ENCODE results near the gene NCF2. TPM values are rescaled to one million over a fixed set of nuclear protein-coding genes. Genes with fewer than 3 reads are reported as not detected.

Gene NCF2
- total RNA-seq, 2 experiments from 2014 or later, result 14.0 to 14.3 TPM

- CTCF ChIA-PET, result interaction anchor here (0.6 kb wide), 1 partner anchor 15 kb away, joined by 3 read pairs; no protein-coding TSS in a partner anchor
These were observed 6.2 kb upstream of the NCF2 start for GRCh38 chr1:183596500-183596899.

GRCh38 chr1:183595537-183595936 is 5.3 kb upstream of the NCF2 start:
- CTCF ChIA-PET, result no interaction called here
- Mint-ChIP-seq H3K36me3 (ENCODE audit: low read depth) (no peaks in the 10 kb centered on the region), H3K27ac (no peak overlapping the region), H3K27me3 (ENCODE audit: low read depth) (no peaks in the 10 kb centered on the region), H3K4me1 (ENCODE audit: low read depth) (peaks cover 29% of the 10 kb centered on the region), H3K4me3 (no peak overlapping the region), H3K9me3 (no peaks in the 10 kb centered on the region)
- intact Hi-C loops (cut with micrococcal nuclease), result no loop called here
- no peak for DNase-seq

More at GRCh38 chr1:183596500-183596899, 6.2 kb upstream of the NCF2 start:
- H3K4me1 Mint-ChIP-seq (ENCODE audit: low read depth), result peaks cover 22% of the 10 kb centered on the region
- no peaks in the 10 kb centered on the region for H3K9me3 Mint-ChIP-seq
- H3K27ac Mint-ChIP-seq, result no peak overlapping the region
- no peak for DNase-seq
- H3K36me3 Mint-ChIP-seq (ENCODE audit: low read depth), result no peaks in the 10 kb centered on the region
- no peak overlapping the region for H3K4me3 Mint-ChIP-seq
- no peaks in the 10 kb centered on the region for H3K27me3 Mint-ChIP-seq (ENCODE audit: low read depth)
- intact Hi-C loops (cut with micrococcal nuclease), result no loop called here

DNA sequence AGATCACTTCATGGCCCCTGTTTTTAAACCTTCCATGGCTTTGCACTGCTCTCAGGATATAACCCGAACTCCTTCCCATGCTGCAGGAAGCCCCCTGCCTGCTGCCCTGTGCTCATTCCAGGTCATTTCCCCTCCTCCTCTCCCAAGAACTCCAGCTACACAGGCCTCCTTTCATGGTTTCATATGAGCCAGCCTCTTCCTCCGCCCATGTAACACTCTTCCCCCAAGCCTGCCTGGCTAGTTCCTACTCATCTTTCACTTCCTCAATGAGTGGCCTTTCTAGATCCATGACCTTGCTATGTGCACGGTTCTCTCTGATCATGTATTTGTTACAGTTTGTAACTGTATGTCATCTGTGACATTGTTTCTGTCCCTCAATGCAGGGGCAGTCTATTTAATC is 3.1 kb upstream of the NCF2 start:
- no peaks in the 10 kb centered on the region for H3K36me3 Mint-ChIP-seq (ENCODE audit: low read depth)
- H3K9me3 Mint-ChIP-seq, result no peaks in the 10 kb centered on the region
- no peak overlapping the region for H3K27ac Mint-ChIP-seq
- H3K4me1 Mint-ChIP-seq (ENCODE audit: low read depth), result peaks cover 45% of the 10 kb centered on the region
- CTCF ChIA-PET, result interaction anchor here (0.9 kb wide), 1 partner anchor 123 kb away, joined by 4 read pairs; no protein-coding TSS in a partner anchor
- peak; percentile 18 for DNase-seq
- no peaks in the 10 kb centered on the region for H3K27me3 Mint-ChIP-seq (ENCODE audit: low read depth)
- intact Hi-C loops (cut with micrococcal nuclease), result no loop called here
- H3K4me3 Mint-ChIP-seq, result no peak overlapping the region

GRCh38 chr1:183592733-183593132 is 2.5 kb upstream of the NCF2 start:
- Mint-ChIP-seq H3K4me3 (no peak overlapping the region), H3K9me3 (no peaks in the 10 kb centered on the region), H3K27me3 (ENCODE audit: low read depth) (no peaks in the 10 kb centered on the region), H3K27ac (no peak overlapping the region), H3K36me3 (ENCODE audit: low read depth) (no peaks in the 10 kb centered on the region), H3K4me1 (ENCODE audit: low read depth) (peaks cover 42% of the 10 kb centered on the region)
- intact Hi-C loops (cut with micrococcal nuclease), result no loop called here
- DNase-seq, result no peak
- CTCF ChIA-PET, result interaction anchor here (0.9 kb wide), 1 partner anchor 122 kb away, joined by 4 read pairs; no protein-coding TSS in a partner anchor

DNA sequence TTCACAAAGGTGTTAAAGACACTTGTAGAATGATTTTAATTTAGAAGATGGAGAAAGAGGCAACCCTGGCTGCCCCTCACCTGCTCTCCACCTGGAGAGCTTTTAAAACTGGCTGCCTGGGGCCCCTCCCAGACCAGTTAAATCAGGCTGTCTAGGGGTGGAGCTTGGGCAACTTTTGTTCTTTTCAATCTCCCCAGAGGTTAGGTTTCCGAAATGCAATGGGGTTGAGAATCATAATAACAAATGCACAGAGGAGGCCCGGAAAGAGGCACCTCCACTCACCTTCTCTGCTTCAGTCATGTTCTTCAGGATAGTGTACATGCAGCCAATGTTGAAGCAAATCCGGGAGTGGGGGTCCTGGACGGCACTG is 400 bp downstream of the NCF2 start:
- peak overlapping the region; percentile 93 for H3K27ac Mint-ChIP-seq
- intact Hi-C loops (cut with micrococcal nuclease), result loop anchor here (1.0 to 2.0 kb wide), 5 partner anchors 23 to 120 kb away; no protein-coding TSS in a partner anchor
- DNase-seq, result no peak
- H3K4me1 Mint-ChIP-seq (ENCODE audit: low read depth), result peaks cover 42% of the 10 kb centered on the region
- H3K9me3 Mint-ChIP-seq, result no peaks in the 10 kb centered on the region
- CTCF ChIA-PET, result no interaction called here
- peak overlapping the region; percentile 49 for H3K4me3 Mint-ChIP-seq
- no peaks in the 10 kb centered on the region for H3K27me3 Mint-ChIP-seq (ENCODE audit: low read depth)
- H3K36me3 Mint-ChIP-seq (ENCODE audit: low read depth), result no peaks in the 10 kb centered on the region

GRCh38 chr1:183589384-183589783 is 875 bp downstream of the NCF2 start:
- no peak for DNase-seq
- intact Hi-C loops (cut with micrococcal nuclease), result no loop called here
- CTCF ChIA-PET, result no interaction called here
- Mint-ChIP-seq H3K27me3 (ENCODE audit: low read depth) (no peaks in the 10 kb centered on the region), H3K9me3 (no peaks in the 10 kb centered on the region), H3K4me1 (ENCODE audit: low read depth) (peaks cover 42% of the 10 kb centered on the region), H3K4me3 (peak overlapping the region; percentile 49), H3K36me3 (ENCODE audit: low read depth) (no peaks in the 10 kb centered on the region), H3K27ac (peak overlapping the region; percentile 93)

DNA sequence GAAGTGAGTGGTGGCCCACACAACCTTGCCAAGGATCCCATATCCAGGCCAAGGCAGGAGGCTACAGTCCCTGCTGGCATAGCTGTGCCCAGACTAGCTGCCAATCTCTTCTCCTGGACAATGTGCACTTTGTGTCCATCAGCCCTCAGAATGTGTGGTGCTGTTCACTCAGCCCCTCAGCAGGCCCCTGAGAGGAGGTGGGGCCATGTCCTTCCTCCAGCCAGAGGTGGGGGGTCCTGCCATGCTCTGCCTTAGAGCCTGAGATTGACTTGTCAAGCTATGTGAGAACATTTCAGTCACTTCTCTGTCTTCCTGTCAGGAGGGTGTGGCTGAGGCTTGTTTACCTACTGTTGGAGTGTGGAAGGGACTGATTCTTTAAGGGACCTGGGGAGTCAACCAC is 1.4 kb downstream of the NCF2 start:
- DNase-seq, result peak; percentile 20
- H3K4me1 Mint-ChIP-seq (ENCODE audit: low read depth), result peaks cover 42% of the 10 kb centered on the region
- H3K27ac Mint-ChIP-seq, result no peak overlapping the region
- H3K36me3 Mint-ChIP-seq (ENCODE audit: low read depth), result no peaks in the 10 kb centered on the region
- peak overlapping the region; percentile 49 for H3K4me3 Mint-ChIP-seq
- CTCF ChIA-PET, result interaction anchor here (0.6 kb wide), 1 partner anchor 9 kb away, joined by 3 read pairs; no protein-coding TSS in a partner anchor
- no peaks in the 10 kb centered on the region for H3K27me3 Mint-ChIP-seq (ENCODE audit: low read depth)
- no peaks in the 10 kb centered on the region for H3K9me3 Mint-ChIP-seq
- intact Hi-C loops (cut with micrococcal nuclease), result no loop called here

DNA sequence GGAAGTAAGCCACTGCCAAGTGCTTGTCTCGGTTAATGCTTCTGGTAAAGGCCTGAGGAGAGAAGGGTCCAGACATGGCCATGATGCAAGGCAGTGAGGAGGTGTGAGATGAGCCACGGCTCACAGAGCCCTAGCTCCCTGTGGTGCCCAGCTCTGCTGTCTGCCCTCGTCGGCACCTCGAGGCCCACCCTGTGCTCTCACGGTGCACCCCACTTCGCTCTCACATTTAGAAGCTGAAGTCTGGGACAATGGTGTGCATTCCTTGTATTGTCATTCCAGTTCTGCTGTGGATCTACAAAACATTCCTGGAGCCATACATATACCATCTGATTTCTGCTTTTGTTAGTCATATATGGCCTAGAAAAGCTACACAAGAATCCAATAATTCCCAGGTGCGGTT is 3.3 kb downstream of the NCF2 start:
- CTCF ChIA-PET, result interaction anchor here (0.6 to 0.9 kb wide), 2 partner anchors 22 to 37 kb away, joined by 3 read pairs; no protein-coding TSS in a partner anchor

DNA sequence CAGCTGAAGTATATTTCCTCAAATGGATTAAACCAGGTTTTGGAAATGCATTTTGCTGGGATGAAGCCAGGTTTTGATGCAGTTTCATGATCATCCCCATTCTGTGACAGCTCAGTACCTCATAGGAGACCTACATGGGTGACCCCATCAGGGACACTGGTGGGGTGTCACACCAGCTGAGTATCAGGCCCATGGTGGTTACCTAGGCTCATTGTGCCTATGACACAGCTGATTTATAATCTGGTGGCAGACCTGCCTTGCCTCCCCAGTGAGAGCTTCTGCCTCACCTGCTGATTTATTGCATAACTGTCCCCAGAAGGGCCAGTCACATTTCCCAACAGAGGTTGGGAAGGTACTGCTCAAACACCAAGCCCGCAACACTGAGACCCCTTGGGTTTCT is 3.8 kb downstream of the NCF2 start:
- Mint-ChIP-seq H3K27ac (no peak overlapping the region), H3K27me3 (ENCODE audit: low read depth) (no peaks in the 10 kb centered on the region), H3K36me3 (ENCODE audit: low read depth) (no peaks in the 10 kb centered on the region), H3K4me3 (no peak overlapping the region), H3K9me3 (no peaks in the 10 kb centered on the region), H3K4me1 (ENCODE audit: low read depth) (peaks cover 27% of the 10 kb centered on the region)
- intact Hi-C loops (cut with micrococcal nuclease), result no loop called here
- no peak for DNase-seq
- CTCF ChIA-PET, result interaction anchor here (0.9 kb wide), 1 partner anchor 21 kb away, joined by 3 read pairs; no protein-coding TSS in a partner anchor

More for the DNA sequence above, 3.3 kb downstream of the NCF2 start:
- H3K36me3 Mint-ChIP-seq (ENCODE audit: low read depth), result no peaks in the 10 kb centered on the region
- no peaks in the 10 kb centered on the region for H3K9me3 Mint-ChIP-seq
- peaks cover 27% of the 10 kb centered on the region for H3K4me1 Mint-ChIP-seq (ENCODE audit: low read depth)
- DNase-seq, result no peak
- H3K27ac Mint-ChIP-seq, result no peak overlapping the region
- no peaks in the 10 kb centered on the region for H3K27me3 Mint-ChIP-seq (ENCODE audit: low read depth)
- no peak overlapping the region for H3K4me3 Mint-ChIP-seq
- intact Hi-C loops (cut with micrococcal nuclease), result no loop called here

GRCh38 chr1:183585038-183585437 is 5.2 kb downstream of the NCF2 start:
- CTCF ChIA-PET, result no interaction called here
- no peaks in the 10 kb centered on the region for H3K9me3 Mint-ChIP-seq
- no peaks in the 10 kb centered on the region for H3K36me3 Mint-ChIP-seq (ENCODE audit: low read depth)
- no peaks in the 10 kb centered on the region for H3K27me3 Mint-ChIP-seq (ENCODE audit: low read depth)
- intact Hi-C loops (cut with micrococcal nuclease), result no loop called here
- no peak overlapping the region for H3K27ac Mint-ChIP-seq
- peaks cover 18% of the 10 kb centered on the region for H3K4me1 Mint-ChIP-seq (ENCODE audit: low read depth)
- H3K4me3 Mint-ChIP-seq, result no peak overlapping the region
- DNase-seq, result no peak

DNA sequence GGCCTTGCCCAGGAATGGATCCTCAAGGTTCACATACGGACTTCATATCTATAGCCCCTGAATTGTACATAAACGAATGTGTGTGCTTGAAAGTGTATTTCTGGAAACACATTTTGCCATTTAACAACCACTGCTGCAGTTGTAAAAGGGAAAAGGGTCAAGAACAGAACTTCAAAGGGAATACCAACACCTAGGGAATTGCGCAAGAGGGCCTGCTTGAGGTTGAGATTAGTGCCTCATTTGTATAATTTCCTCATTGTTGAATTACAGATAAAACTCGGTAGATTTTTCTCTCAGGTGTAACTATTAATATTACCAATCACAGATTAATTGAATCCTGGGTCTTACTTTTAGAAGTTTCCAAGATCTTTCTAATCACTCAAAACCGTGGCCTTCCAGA is 6.1 kb downstream of the NCF2 start:
- Mint-ChIP-seq H3K4me1 (ENCODE audit: low read depth) (peaks cover 14% of the 10 kb centered on the region), H3K4me3 (no peak overlapping the region), H3K27ac (no peak overlapping the region), H3K9me3 (no peaks in the 10 kb centered on the region), H3K36me3 (ENCODE audit: low read depth) (no peaks in the 10 kb centered on the region), H3K27me3 (ENCODE audit: low read depth) (no peaks in the 10 kb centered on the region)
- intact Hi-C loops (cut with micrococcal nuclease), result no loop called here
- no peak for DNase-seq
- CTCF ChIA-PET, result no interaction called here

GRCh38 chr1:183583466-183583865 is 6.8 kb downstream of the NCF2 start:
- no peak for DNase-seq
- CTCF ChIA-PET, result no interaction called here
- H3K27me3 Mint-ChIP-seq (ENCODE audit: low read depth), result no peaks in the 10 kb centered on the region
- intact Hi-C loops (cut with micrococcal nuclease), result no loop called here
- H3K4me1 Mint-ChIP-seq (ENCODE audit: low read depth), result peaks cover 8% of the 10 kb centered on the region
- H3K4me3 Mint-ChIP-seq, result no peak overlapping the region
- H3K9me3 Mint-ChIP-seq, result no peaks in the 10 kb centered on the region
- H3K36me3 Mint-ChIP-seq (ENCODE audit: low read depth), result no peaks in the 10 kb centered on the region
- H3K27ac Mint-ChIP-seq, result no peak overlapping the region

- H3K27me3 Mint-ChIP-seq (ENCODE audit: low read depth), result no peaks in the 10 kb centered on the region
- no peak overlapping the region for H3K27ac Mint-ChIP-seq
- no peaks in the 10 kb centered on the region for H3K9me3 Mint-ChIP-seq
- H3K4me1 Mint-ChIP-seq (ENCODE audit: low read depth), result peaks cover 8% of the 10 kb centered on the region
- no peak for DNase-seq
- H3K36me3 Mint-ChIP-seq (ENCODE audit: low read depth), result no peaks in the 10 kb centered on the region
- intact Hi-C loops (cut with micrococcal nuclease), result no loop called here
- CTCF ChIA-PET, result interaction anchor here (0.5 kb wide), 1 partner anchor 46 kb away, joined by 4 read pairs; no protein-coding TSS in a partner anchor
- no peak overlapping the region for H3K4me3 Mint-ChIP-seq
These were observed 8.1 kb downstream of the NCF2 start for GRCh38 chr1:183582021-183582713.
